ENCODE measurements around the gene GLRX.

DNA sequence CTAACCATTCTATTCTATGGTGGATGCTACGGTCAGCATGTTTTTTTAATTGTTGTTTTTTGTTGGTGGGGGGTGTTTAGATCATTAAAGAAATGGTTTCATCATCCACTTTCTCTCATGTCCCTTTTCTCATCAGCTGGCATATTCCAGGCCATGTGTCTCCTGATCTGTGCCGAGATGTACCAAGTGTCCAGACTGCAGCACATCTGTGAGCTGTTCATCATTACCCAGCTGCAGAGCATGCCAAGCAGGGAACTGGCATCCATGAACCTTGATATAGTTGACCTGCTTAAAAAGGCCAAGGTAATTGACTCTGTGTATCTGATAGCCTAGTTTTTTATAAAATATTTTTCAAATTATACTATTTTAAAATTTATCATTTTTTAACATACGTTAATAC, 38.9 kb downstream of the GLRX start:
- TF ChIP-seq, protein P1, sequence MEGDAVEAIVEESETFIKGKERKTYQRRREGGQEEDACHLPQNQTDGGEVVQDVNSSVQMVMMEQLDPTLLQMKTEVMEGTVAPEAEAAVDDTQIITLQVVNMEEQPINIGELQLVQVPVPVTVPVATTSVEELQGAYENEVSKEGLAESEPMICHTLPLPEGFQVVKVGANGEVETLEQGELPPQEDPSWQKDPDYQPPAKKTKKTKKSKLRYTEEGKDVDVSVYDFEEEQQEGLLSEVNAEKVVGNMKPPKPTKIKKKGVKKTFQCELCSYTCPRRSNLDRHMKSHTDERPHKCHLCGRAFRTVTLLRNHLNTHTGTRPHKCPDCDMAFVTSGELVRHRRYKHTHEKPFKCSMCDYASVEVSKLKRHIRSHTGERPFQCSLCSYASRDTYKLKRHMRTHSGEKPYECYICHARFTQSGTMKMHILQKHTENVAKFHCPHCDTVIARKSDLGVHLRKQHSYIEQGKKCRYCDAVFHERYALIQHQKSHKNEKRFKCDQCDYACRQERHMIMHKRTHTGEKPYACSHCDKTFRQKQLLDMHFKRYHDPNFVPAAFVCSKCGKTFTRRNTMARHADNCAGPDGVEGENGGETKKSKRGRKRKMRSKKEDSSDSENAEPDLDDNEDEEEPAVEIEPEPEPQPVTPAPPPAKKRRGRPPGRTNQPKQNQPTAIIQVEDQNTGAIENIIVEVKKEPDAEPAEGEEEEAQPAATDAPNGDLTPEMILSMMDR (IDR thresholded peaks at IDR 0.05) = no peak
- TF ChIP-seq ZFX (IDR thresholded peaks at IDR 0.05; ENCODE audit: borderline replicate concordance) = no peak

Measured in 22Rv1 (cell line).